Astrocyte (in vitro differentiated cells and primary cell): ENCODE results near the gene PRKG1.

Experiments used
- EZH2 ChIP-seq: IDR thresholded peaks from 2 replicates; pipeline ENCODE4 v1.6.1; 2012; ENCODE audit warnings: mild to moderate bottlenecking, low read length, inconsistent platforms; ENCODE audit not compliant: insufficient read depth
- TF ChIP-seq, protein P1 (sequence below): IDR thresholded peaks from 2 replicates; pipeline ENCODE4 v1.5.1; 2011; ENCODE audit warnings: low read depth, mild to moderate bottlenecking, inconsistent platforms, low read length, moderate library complexity; ENCODE audit not compliant: insufficient read depth

DNA sequence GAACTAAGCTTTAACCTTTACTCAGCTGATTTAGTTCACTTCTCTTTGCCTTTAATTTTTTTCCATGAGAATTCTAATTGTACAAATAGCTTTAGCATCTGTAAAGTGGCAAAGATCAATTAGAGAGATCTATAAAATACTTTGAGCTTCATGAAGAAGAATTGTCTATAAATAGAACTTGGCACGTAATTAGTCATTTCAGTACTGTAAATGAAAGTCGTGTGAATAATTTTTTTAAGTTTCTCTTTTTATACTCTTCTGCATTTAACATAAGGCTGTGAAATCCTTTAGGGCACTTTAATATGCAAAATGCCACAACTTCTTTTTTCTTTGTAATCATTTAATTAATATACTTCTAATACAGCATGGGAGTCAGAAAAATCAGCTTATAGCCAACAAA lies 447.3 kb downstream of the PRKG1 start:
- TF ChIP-seq, protein P1, sequence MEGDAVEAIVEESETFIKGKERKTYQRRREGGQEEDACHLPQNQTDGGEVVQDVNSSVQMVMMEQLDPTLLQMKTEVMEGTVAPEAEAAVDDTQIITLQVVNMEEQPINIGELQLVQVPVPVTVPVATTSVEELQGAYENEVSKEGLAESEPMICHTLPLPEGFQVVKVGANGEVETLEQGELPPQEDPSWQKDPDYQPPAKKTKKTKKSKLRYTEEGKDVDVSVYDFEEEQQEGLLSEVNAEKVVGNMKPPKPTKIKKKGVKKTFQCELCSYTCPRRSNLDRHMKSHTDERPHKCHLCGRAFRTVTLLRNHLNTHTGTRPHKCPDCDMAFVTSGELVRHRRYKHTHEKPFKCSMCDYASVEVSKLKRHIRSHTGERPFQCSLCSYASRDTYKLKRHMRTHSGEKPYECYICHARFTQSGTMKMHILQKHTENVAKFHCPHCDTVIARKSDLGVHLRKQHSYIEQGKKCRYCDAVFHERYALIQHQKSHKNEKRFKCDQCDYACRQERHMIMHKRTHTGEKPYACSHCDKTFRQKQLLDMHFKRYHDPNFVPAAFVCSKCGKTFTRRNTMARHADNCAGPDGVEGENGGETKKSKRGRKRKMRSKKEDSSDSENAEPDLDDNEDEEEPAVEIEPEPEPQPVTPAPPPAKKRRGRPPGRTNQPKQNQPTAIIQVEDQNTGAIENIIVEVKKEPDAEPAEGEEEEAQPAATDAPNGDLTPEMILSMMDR = no peak
- TF ChIP-seq EZH2 = no peak
